ENCODE measurements around the gene CHST12.

Gene CHST12

GRCh38 chr7:2481195-2481594, 77.8 kb downstream of the CHST12 start:
- TF ChIP-seq POLR2AphosphoS5 (IDR thresholded peaks at IDR 0.05; ENCODE audit: low read depth, low read length) (no peak), TAF1 (IDR thresholded peaks at IDR 0.05; ENCODE audit: borderline replicate concordance, insufficient read depth, low read length) (no peak), SIN3A (IDR thresholded peaks at IDR 0.05; ENCODE audit: borderline replicate concordance, insufficient read depth, low read length) (no peak), FOXP2 (optimal IDR thresholded peaks at IDR 0.05; ENCODE audit: borderline replicate concordance, extremely low read depth, extremely low read length, insufficient read depth) (no peak)
- TF ChIP-seq, protein P1, sequence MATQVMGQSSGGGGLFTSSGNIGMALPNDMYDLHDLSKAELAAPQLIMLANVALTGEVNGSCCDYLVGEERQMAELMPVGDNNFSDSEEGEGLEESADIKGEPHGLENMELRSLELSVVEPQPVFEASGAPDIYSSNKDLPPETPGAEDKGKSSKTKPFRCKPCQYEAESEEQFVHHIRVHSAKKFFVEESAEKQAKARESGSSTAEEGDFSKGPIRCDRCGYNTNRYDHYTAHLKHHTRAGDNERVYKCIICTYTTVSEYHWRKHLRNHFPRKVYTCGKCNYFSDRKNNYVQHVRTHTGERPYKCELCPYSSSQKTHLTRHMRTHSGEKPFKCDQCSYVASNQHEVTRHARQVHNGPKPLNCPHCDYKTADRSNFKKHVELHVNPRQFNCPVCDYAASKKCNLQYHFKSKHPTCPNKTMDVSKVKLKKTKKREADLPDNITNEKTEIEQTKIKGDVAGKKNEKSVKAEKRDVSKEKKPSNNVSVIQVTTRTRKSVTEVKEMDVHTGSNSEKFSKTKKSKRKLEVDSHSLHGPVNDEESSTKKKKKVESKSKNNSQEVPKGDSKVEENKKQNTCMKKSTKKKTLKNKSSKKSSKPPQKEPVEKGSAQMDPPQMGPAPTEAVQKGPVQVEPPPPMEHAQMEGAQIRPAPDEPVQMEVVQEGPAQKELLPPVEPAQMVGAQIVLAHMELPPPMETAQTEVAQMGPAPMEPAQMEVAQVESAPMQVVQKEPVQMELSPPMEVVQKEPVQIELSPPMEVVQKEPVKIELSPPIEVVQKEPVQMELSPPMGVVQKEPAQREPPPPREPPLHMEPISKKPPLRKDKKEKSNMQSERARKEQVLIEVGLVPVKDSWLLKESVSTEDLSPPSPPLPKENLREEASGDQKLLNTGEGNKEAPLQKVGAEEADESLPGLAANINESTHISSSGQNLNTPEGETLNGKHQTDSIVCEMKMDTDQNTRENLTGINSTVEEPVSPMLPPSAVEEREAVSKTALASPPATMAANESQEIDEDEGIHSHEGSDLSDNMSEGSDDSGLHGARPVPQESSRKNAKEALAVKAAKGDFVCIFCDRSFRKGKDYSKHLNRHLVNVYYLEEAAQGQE (IDR thresholded peaks at IDR 0.05; ENCODE audit: insufficient read depth in 1 of 2, low read depth in 2 of 2, low read length in 2 of 2) = no peak

DNA sequence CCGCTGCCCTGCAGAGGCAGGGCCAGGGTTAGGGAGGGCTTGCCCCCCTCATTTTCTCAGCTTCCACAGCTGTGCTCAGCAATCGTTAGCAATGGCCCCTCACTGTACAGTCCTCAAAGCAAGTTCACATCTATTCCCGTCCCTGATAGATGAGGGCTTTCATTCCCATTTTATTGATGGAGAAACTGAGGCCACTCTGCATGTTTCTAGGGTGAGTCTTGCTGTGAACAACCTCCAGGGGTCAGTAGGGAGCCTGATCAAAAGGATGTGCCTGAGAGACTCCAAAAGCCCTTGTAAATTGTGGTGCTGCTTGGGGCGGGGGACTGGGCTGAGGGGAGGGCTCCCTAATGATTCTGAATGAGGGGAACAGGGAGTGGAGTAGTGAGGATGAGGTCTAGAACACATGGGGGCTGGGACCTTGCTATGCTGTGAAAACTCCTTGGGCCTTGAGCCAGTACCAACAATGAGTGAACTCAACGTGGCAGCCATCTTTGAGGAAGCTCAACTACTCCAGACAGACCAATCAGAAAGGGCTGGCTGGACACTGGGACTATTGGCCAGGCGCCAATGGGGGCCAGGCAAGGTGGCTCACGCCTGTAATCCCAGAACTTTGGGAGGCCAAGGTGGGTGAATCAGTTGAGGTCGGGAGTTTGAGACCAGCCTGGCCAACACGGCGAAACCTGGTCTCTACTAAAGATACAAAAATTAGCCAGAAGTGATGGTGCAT, 79.5 kb downstream of the CHST12 start:
- TF ChIP-seq TAF1 (IDR thresholded peaks at IDR 0.05; ENCODE audit: borderline replicate concordance, insufficient read depth, low read length) (no peak), POLR2AphosphoS5 (IDR thresholded peaks at IDR 0.05; ENCODE audit: low read depth, low read length) (no peak), SIN3A (IDR thresholded peaks at IDR 0.05; ENCODE audit: borderline replicate concordance, insufficient read depth, low read length) (no peak), FOXP2 (optimal IDR thresholded peaks at IDR 0.05; ENCODE audit: borderline replicate concordance, extremely low read depth, extremely low read length, insufficient read depth) (no peak)
- TF ChIP-seq, protein P1 (IDR thresholded peaks at IDR 0.05; ENCODE audit: insufficient read depth in 1 of 2, low read depth in 2 of 2, low read length in 2 of 2) = no peak

- TF ChIP-seq TAF1 (IDR thresholded peaks at IDR 0.05; ENCODE audit: borderline replicate concordance, insufficient read depth, low read length) (no peak), SIN3A (IDR thresholded peaks at IDR 0.05; ENCODE audit: borderline replicate concordance, insufficient read depth, low read length) (no peak), FOXP2 (optimal IDR thresholded peaks at IDR 0.05; ENCODE audit: borderline replicate concordance, extremely low read depth, extremely low read length, insufficient read depth) (no peak), POLR2AphosphoS5 (IDR thresholded peaks at IDR 0.05; ENCODE audit: low read depth, low read length) (no peak)
- TF ChIP-seq, protein P1 (IDR thresholded peaks at IDR 0.05; ENCODE audit: insufficient read depth in 1 of 2, low read depth in 2 of 2, low read length in 2 of 2) = no peak
These were observed 80.1 kb downstream of the CHST12 start for GRCh38 chr7:2483494-2483893.

DNA sequence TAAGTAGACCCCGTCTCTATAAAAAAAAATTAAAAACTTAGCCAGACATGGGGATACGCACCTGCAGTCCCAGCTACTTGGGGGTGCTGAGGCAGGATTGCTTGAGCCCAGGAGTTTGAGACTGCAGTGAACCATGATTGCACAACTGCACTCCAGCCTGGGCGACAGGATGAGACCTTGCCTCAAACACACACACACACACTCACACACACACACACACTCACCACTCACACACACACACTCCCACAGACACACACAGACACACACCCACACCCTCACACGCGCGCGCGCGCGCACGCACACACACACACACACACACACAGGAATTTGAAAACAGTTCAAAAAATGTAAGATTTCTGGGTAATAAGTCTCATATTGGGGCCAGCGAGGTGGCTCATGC, 81.5 kb downstream of the CHST12 start:
- TF ChIP-seq POLR2AphosphoS5 (IDR thresholded peaks at IDR 0.05; ENCODE audit: low read depth, low read length) (no peak), FOXP2 (optimal IDR thresholded peaks at IDR 0.05; ENCODE audit: borderline replicate concordance, extremely low read depth, extremely low read length, insufficient read depth) (no peak), SIN3A (IDR thresholded peaks at IDR 0.05; ENCODE audit: borderline replicate concordance, insufficient read depth, low read length) (no peak), TAF1 (IDR thresholded peaks at IDR 0.05; ENCODE audit: borderline replicate concordance, insufficient read depth, low read length) (no peak)
- TF ChIP-seq, protein P1 (IDR thresholded peaks at IDR 0.05; ENCODE audit: insufficient read depth in 1 of 2, low read depth in 2 of 2, low read length in 2 of 2) = no peak

Data from PFSK-1 (cell line).